Stomach smooth muscle (tissue), 2 donors: ENCODE results near the gene OR4K14.
"Not testable (repeated sequence)": the region's sequence is repeated elsewhere in the genome, so short reads cannot be mapped to it uniquely, and the experiment has no call there.

Experiments
- H3K27ac ChIP-seq: one replicate; pipeline ENCODE4 v1.7.0; 2013; ENCODE audit warnings: mild to moderate bottlenecking, low read length, inconsistent platforms
- H3K27me3 ChIP-seq, 2 donors: one replicate each; pipeline ENCODE4 v1.7.0; 2013; ENCODE audit warnings: low read length in 2 of 2; ENCODE audit not compliant: insufficient read depth in 2 of 2, control insufficient read depth in 1 of 2
- H3K36me3 ChIP-seq, 2 donors: one replicate each; pipeline ENCODE4 v1.7.0; 2013; ENCODE audit warnings: low read length in 2 of 2; ENCODE audit not compliant: control insufficient read depth in 2 of 2, insufficient read depth in 2 of 2
- H3K4me1 ChIP-seq: one replicate; pipeline ENCODE4 v1.7.0; 2013; ENCODE audit warnings: low read length; ENCODE audit not compliant: control insufficient read depth, insufficient read depth
- H3K4me3 ChIP-seq, 2 donors: one replicate each; pipeline ENCODE4 v1.7.0; 2013; ENCODE audit warnings: low read length in 2 of 2
- H3K9ac ChIP-seq, 2 donors: one replicate each; pipeline ENCODE4 v1.7.0; 2013; ENCODE audit warnings: low read length in 2 of 2, mild to moderate bottlenecking in 1 of 2
- H3K9me3 ChIP-seq, 2 donors: one replicate each; pipeline ENCODE4 v1.7.0; 2013; ENCODE audit warnings: low read length in 2 of 2; ENCODE audit not compliant: control insufficient read depth in 2 of 2
- donor health status: healthy.
- donor health status: Pancreatic carcinoma.

Gene OR4K14

GRCh38 chr14:19975291-19975690, 43.8 kb downstream of the OR4K14 start, which contains the start of gene OR4K15:
Gene OR4K15 (plus strand): TSS chr14:19975591. CDS start chr14:19975591, 0 bp downstream.
- no peak within 1 kb of the TSS for H3K27ac ChIP-seq
- no peaks in the 10 kb centered on the region for H3K9me3 ChIP-seq
- H3K36me3 ChIP-seq = no peaks in the 10 kb centered on the region
- H3K27me3 ChIP-seq = no peaks in the 10 kb centered on the region
- H3K4me3 ChIP-seq = no peak within 1 kb of the TSS
- H3K9ac ChIP-seq = no peak within 1 kb of the TSS
- H3K4me1 ChIP-seq = no peaks in the 10 kb centered on the region

DNA sequence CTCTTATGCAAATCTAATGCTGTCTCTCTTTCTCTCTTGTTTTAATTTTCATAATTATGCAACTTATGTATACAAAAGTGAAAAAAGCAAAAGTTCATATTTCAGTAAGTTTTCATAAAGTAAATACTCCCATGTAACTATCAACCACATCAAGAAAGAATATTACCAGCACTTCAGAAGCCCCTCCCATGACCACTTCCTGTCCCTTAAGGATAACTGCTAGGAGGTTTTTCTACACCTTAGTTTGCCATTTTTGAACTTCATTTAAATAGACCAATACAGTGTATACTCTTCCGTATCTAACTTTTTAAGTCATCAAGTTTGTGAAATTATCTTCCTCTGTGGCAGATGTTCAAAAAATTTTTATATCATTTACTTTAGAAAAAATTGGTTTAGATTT, 44.3 kb downstream of the OR4K14 start:
- Histone ChIP-seq H3K36me3 (no peaks in the 10 kb centered on the region), H3K9ac (no peak overlapping the region), H3K27me3 (no peaks in the 10 kb centered on the region)

DNA sequence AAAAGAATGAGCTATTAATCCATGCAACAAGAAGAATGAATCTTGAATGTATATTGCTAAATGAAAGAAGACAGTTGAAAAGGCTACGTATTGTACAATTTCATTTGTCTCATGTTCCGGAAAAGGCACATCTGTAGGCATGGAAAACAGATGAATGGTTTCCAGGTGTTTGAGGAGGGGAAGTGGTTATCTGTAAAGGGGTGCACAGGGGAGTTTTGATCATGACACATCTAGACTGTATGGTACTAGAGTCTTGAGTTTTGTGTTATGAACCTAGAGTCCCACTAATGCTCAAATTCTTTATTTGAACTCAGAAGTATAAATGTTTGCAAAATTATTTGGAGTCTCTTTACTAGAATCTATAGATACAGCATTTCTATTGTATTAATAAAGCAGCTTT, 49.4 kb downstream of the OR4K14 start:
- not testable (repeated sequence) for H3K9ac ChIP-seq, H3K9me3 ChIP-seq, H3K27me3 ChIP-seq, H3K4me3 ChIP-seq, H3K27ac ChIP-seq, H3K36me3 ChIP-seq, H3K4me1 ChIP-seq

More for the DNA sequence above, 44.3 kb downstream of the OR4K14 start:
- H3K4me3 ChIP-seq = no peak overlapping the region
- no peaks in the 10 kb centered on the region for H3K9me3 ChIP-seq
- H3K27ac ChIP-seq = no peak overlapping the region
- H3K4me1 ChIP-seq = no peaks in the 10 kb centered on the region
